ENCODE measurements around the gene ABCC4.
"Not testable (repeated sequence)": the region's sequence is repeated elsewhere in the genome, so short reads cannot be mapped to it uniquely, and the experiment has no call there.

ABCC4 gene

GRCh38 chr13:95212983-95213850, 88.0 kb downstream of the ABCC4 start:
- H3K36me3 ChIP-seq (ENCODE audit: insufficient read depth, low read length): peaks cover 5% of the 10 kb centered on the region; the same call in 1 of the 2 replicates
- no peak for DNase-seq (ENCODE audit: low read depth, low spot score)
- no peaks in the 10 kb centered on the region for H3K9me3 ChIP-seq (ENCODE audit: low read depth, low read length)
- H3K27ac ChIP-seq: no peak overlapping the region
- H3K9ac ChIP-seq (ENCODE audit: insufficient read length): no peak overlapping the region
- no peak overlapping the region for H3K4me3 ChIP-seq
- no peak for TF ChIP-seq FOXP2 (optimal IDR thresholded peaks at IDR 0.05; ENCODE audit: control extremely low read depth, extremely low read length, insufficient read depth)
- no peak for TF ChIP-seq EZH2 (IDR thresholded peaks at IDR 0.05)
- TF ChIP-seq POLR2AphosphoS5 (IDR thresholded peaks at IDR 0.05; ENCODE audit: borderline replicate concordance, low read depth, low read length): no peak

DNA sequence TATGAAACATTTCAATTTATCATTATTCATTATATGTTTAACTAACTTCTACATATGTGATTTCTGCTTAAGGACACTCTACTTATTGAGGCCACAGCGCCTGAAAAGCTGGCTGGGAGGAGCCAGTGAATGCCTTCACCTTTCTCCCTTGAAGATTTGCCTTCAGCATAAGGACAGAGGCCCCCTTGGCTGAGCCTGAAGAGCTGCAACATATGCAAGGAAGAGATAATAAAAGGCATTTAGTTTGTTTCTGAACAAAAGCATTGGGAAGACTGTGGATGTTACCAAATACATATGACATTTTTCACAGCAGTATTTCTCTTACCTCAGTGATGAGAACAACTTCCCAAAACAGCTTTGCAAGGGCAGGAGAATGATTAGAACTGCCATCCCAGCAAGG, 92.1 kb downstream of the ABCC4 start:
- no peaks in the 10 kb centered on the region for H3K9me3 ChIP-seq (ENCODE audit: low read depth, low read length)
- no peak overlapping the region for H3K4me3 ChIP-seq
- DNase-seq (ENCODE audit: low read depth, low spot score): no peak
- no peak overlapping the region for H3K27ac ChIP-seq
- no peak overlapping the region for H3K9ac ChIP-seq (ENCODE audit: insufficient read length)
- H3K36me3 ChIP-seq (ENCODE audit: insufficient read depth, low read length): peaks cover 9% of the 10 kb centered on the region; the same call in 1 of the 2 replicates
- TF ChIP-seq FOXP2 (optimal IDR thresholded peaks at IDR 0.05; ENCODE audit: control extremely low read depth, extremely low read length, insufficient read depth): no peak
- no peak for TF ChIP-seq POLR2AphosphoS5 (IDR thresholded peaks at IDR 0.05; ENCODE audit: borderline replicate concordance, low read depth, low read length)
- TF ChIP-seq EZH2 (IDR thresholded peaks at IDR 0.05): no peak

DNA sequence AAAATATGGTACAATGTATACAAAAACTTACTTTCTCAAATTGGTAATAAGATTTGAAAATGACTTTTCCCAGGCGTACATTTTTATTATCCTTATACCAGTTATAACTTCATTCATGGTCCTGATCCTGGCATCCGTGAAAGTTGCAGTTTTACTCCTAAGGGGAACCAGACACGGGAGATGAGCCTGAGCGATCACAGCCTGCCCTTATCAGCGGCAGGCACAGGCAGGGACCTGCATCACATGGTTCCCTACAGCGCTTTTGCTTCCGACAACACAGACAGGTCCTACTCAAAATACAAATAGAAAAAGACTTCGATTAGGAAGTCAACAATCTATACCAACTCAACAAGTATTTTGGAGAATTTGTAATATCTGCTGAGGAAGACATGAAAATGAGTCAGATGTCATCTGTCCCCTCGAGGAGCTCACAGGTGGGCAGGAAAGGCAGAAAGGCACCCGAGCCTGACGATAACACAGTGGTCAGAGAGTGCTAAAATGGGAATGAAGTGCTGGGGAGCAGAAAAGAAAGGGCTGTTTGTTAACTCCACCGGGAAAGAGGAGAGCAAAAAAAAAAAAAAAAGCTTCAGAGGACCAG, 93.4 kb downstream of the ABCC4 start:
- Histone ChIP-seq H3K36me3 (ENCODE audit: insufficient read depth, low read length) (peaks cover 9% of the 10 kb centered on the region; the same call in 1 of the 2 replicates), H3K4me3 (no peak overlapping the region), H3K9me3 (ENCODE audit: low read depth, low read length) (no peaks in the 10 kb centered on the region)

GRCh38 chr13:95206116-95206515, 95.1 kb downstream of the ABCC4 start:
- TF ChIP-seq POLR2AphosphoS5 (IDR thresholded peaks at IDR 0.05; ENCODE audit: borderline replicate concordance, low read depth, low read length): no peak
- TF ChIP-seq FOXP2 (optimal IDR thresholded peaks at IDR 0.05; ENCODE audit: control extremely low read depth, extremely low read length, insufficient read depth): no peak
- TF ChIP-seq EZH2 (IDR thresholded peaks at IDR 0.05): no peak
- Histone ChIP-seq H3K27ac (no peak overlapping the region), H3K9me3 (ENCODE audit: low read depth, low read length) (no peaks in the 10 kb centered on the region), H3K4me3 (no peak overlapping the region), H3K9ac (ENCODE audit: insufficient read length) (no peak overlapping the region), H3K36me3 (ENCODE audit: insufficient read depth, low read length) (peaks cover 9% of the 10 kb centered on the region; the same call in 1 of the 2 replicates)
- no peak for DNase-seq (ENCODE audit: low read depth, low spot score)

More for the DNA sequence above, 93.4 kb downstream of the ABCC4 start:
- Histone ChIP-seq H3K27ac (no peak overlapping the region), H3K9ac (ENCODE audit: insufficient read length) (no peak overlapping the region)
- TF ChIP-seq FOXP2 (optimal IDR thresholded peaks at IDR 0.05; ENCODE audit: control extremely low read depth, extremely low read length, insufficient read depth) (no peak), EZH2 (IDR thresholded peaks at IDR 0.05) (no peak), POLR2AphosphoS5 (IDR thresholded peaks at IDR 0.05; ENCODE audit: borderline replicate concordance, low read depth, low read length) (no peak)
- no peak for DNase-seq (ENCODE audit: low read depth, low spot score)

DNA sequence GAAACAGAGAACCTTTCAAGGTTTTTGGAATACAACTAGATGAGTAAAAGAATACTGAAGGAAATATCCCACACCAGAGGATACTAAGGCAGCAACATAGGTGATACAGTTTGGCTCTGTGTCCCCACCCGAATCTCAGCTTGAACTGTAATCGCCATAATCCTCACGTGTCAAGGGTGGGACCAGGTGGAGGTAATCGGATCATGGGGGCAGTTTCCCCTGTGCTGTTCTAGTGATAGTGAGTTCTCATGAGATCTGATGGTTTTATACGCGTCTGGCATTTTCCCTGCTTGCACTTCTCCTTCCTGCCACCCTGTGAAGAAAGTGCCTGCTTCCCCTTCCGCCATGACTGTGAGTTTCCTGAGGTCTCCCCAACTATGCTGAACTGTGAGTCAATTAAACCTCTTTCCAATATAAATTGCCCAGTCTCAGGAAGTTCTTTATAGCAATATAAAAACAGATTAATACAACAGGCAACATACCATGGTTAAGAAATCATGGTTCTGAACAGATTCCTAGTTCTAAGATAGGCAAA, 97.0 kb downstream of the ABCC4 start:
- no peak overlapping the region for H3K4me3 ChIP-seq
- no peak for DNase-seq (ENCODE audit: low read depth, low spot score)
- H3K9me3 ChIP-seq (ENCODE audit: low read depth, low read length): no peaks in the 10 kb centered on the region
- H3K9ac ChIP-seq (ENCODE audit: insufficient read length): no peak overlapping the region
- peaks cover 6% of the 10 kb centered on the region; the same call in 1 of the 2 replicates for H3K36me3 ChIP-seq (ENCODE audit: insufficient read depth, low read length)
- TF ChIP-seq EZH2 (IDR thresholded peaks at IDR 0.05) (no peak), POLR2AphosphoS5 (IDR thresholded peaks at IDR 0.05; ENCODE audit: borderline replicate concordance, low read depth, low read length) (no peak), FOXP2 (optimal IDR thresholded peaks at IDR 0.05; ENCODE audit: control extremely low read depth, extremely low read length, insufficient read depth) (no peak)
- no peak overlapping the region for H3K27ac ChIP-seq

DNA sequence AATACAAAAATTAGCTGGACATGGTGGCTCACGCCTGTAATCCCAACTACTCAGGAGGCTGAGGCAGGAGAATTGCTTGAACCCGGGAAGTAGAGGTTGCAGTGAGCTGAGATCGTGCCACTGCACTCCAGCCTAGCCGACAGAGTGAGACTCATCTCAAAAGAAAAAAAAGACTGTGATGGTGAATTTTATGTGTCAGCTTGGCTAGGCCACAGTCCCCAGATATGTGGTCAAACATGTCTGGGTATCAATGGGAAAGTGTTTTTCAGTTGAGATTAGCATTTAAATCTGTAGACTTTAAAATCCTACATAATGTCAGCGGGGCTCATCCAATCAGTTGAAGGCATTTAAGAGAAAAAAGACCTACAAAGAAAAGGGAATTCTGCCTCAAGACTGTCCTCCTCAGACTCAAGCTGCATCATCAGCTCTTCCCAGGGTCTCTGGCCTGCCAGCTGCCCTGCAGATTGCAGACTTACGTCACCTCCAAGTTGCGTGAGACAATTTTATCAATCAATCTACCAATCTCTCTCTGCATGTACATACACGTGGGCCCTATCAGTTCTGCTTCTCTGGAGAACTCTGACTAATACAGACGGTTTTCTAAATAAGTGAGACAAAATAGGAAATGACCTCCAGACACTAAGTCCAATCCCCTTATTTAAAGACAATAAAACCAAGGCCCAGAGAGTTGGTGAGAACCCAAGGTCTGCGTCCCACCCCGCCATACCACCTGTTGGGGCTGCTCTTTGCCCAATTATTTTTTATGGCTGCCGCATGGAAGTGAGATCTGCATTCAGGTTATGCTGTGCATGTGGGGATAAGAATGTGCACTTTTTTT, 99.2 kb downstream of the ABCC4 start:
- TF ChIP-seq FOXP2 (optimal IDR thresholded peaks at IDR 0.05; ENCODE audit: control extremely low read depth, extremely low read length, insufficient read depth) (no peak), POLR2AphosphoS5 (IDR thresholded peaks at IDR 0.05; ENCODE audit: borderline replicate concordance, low read depth, low read length) (no peak), EZH2 (IDR thresholded peaks at IDR 0.05) (no peak)
- H3K9me3 ChIP-seq (ENCODE audit: low read depth, low read length): no peaks in the 10 kb centered on the region
- peaks cover 4% of the 10 kb centered on the region; the same call in 1 of the 2 replicates for H3K36me3 ChIP-seq (ENCODE audit: insufficient read depth, low read length)
- no peak for DNase-seq (ENCODE audit: low read depth, low spot score)
- H3K27ac ChIP-seq: no peak overlapping the region
- no peak overlapping the region for H3K9ac ChIP-seq (ENCODE audit: insufficient read length)
- H3K4me3 ChIP-seq: no peak overlapping the region

DNA sequence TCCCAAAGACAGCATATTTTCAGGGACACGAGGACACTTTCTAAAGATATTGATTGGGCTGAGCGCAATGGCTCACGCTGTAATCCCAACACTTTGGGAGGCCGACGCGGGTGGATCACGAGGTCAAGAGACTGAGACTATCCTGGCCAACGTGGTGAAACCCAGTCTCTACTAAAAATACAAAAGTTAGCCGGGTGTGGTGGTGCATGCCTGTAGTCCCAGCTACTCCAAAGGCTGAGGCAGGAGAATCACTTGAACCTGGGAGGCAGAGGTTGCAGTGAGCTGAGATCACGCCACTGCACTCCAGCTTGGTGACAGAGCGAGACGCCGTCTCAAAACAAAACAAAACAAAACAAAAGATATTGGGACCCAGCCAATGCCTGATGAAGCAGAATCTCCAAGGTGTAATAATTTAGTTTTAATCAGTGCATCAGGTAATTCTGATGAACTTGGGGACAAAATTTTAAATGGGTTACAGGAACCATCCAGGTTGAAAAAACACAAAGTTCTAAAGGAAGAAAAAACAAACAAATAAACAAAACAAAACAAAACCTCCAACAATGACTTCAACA, 100.8 kb downstream of the ABCC4 start:
- H3K9ac ChIP-seq (ENCODE audit: insufficient read length); H3K4me3 ChIP-seq; DNase-seq (ENCODE audit: low read depth, low spot score); H3K27ac ChIP-seq; H3K36me3 ChIP-seq (ENCODE audit: insufficient read depth, low read length); H3K9me3 ChIP-seq (ENCODE audit: low read depth, low read length): not testable (repeated sequence)

Measured in SK-N-MC (cell line).